H1 (cell line): ENCODE measurements around the gene EMP2. TPM values are rescaled to one million over a fixed set of nuclear protein-coding genes. Genes with fewer than 3 reads are reported as not detected.

ENCODE experiments used
- CREB1 ChIP-seq: IDR thresholded peaks from 2 replicates; pipeline ENCODE4 v1.6.1; 2012; ENCODE audit warnings: inconsistent platforms
- CTBP2 ChIP-seq: IDR thresholded peaks from 2 replicates; pipeline ENCODE4 v1.7.0; 2011; ENCODE audit warnings: borderline replicate concordance, mild to moderate bottlenecking, moderate library complexity, mixed read lengths, low read length; ENCODE audit not compliant: insufficient read depth, insufficient read length
- EZH2 ChIP-seq: fragments of 200-600 bp; sonication (generic); IDR thresholded peaks from 2 replicates; pipeline ENCODE4 v1.7.1; 2012; ENCODE audit warnings: low read depth, mild to moderate bottlenecking, moderate library complexity, low read length, inconsistent platforms; ENCODE audit not compliant: severe bottlenecking
- GABPA ChIP-seq: IDR thresholded peaks from 2 replicates; pipeline ENCODE4 v1.6.1; 2011; ENCODE audit warnings: mild to moderate bottlenecking, low read length, moderate library complexity, borderline replicate concordance; ENCODE audit not compliant: insufficient read depth
- polyA plus RNA-seq, 7 experiments: library from polyadenylated mRNA; depleted of rRNA in 3 of 7; stranded (reverse) in 5 of 7; unstranded in 2 of 7; fragments of >200 nt in 5 of 7; fragments of 200-250 nt in 2 of 7; gene quantifications; 1 replicate in 5 of 7; 2 replicates in 1 of 7; 4 replicates in 1 of 7; pipeline versions ENCODE4 v1.2.1 to v1.2.3, GENCODE V29; 2011 to 2013; ENCODE audit warnings: missing spikeins in 2 of 7, mixed read lengths in 2 of 7
- total RNA-seq: library from RNA; stranded (reverse); fragmentation: NEBNext Ultra II Directional; extraction: Animal tissue kit (Norgen Biotek cat#: 25700); gene quantifications from 2 replicates; pipeline ENCODE4 v1.2.1, GENCODE V29; 2021

EMP2 gene
- total and polyA plus RNA-seq, 2 of the 8 experiments (the other 6 are each of a cell fraction or from before 2014, with no cell fraction given), result 22.6 to 23.3 TPM

DNA sequence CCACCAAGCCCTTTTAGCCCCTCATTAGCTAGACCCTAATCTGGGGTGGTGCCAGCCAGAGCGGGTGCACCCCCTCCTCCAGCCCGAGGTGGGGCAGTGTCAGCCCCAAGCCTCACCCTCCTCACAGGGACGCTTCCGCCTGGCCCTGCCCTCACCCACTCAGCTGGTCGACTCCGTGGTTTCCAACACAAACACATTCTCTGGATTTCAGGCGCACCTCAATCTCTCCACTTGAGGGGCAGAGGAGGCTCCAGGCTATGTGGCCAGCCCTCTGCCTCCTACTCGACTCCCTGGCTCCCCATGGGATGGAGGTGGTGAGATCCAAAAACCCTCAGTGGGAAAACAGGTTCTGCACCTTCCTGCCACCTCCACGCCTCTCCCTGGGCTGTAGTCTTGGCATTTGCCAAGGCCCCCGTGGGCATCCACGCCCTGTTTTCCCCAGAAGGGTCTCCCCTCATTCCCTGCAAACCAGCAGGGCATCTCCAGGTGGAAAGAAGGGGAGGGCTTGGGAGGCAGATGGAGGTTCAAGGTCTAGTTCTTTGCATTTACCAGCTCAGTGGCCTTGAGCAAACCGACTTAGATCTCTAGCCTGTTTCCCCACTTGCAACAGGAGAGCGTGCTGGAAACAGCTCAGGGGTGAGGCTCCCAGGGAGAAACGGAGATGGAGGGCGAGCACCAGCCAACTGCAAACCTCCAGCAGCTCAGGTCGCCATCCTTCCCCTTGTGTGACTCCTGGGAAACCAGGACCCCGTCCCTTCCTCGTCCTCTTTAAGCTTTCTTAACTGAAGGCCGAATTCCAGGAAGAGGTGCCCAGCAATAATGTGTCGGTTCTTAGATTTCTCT lies 1.7 kb downstream of the EMP2 start (continued):
- TF ChIP-seq CTBP2 (no peak), GABPA (no peak), EZH2 (no peak), CREB1 (no peak)
